GM20000 (cell line): ENCODE data around the gene RPS29.

ENCODE experiments used
- DNase-seq: peaks from one replicate; pipeline ENCODE4 v3.0.0; 2012; ENCODE audit warnings: low spot score
- CTCF ChIP-seq: IDR thresholded peaks from 2 replicates; pipeline ENCODE4 v1.5.1; 2012; ENCODE audit warnings: mild to moderate bottlenecking, control low read depth; ENCODE audit errors: extremely low read depth, missing control alignments

RPS29 gene

GRCh38 chr14:49553106-49553505, 33.1 kb downstream of the RPS29 start:
- no peak for TF ChIP-seq CTCF
- DNase-seq, result no peak

GRCh38 chr14:49551569-49551968, 34.6 kb downstream of the RPS29 start:
- no peak for DNase-seq
- no peak for TF ChIP-seq CTCF

GRCh38 chr14:49550286-49551184, 35.6 kb downstream of the RPS29 start:
- TF ChIP-seq CTCF, result no peak
- no peak for DNase-seq

GRCh38 chr14:49549881-49550280, 36.3 kb downstream of the RPS29 start:
- no peak for TF ChIP-seq CTCF
- no peak for DNase-seq

- TF ChIP-seq CTCF, result no peak
- DNase-seq, result no peak
Observed at GRCh38 chr14:49549446-49549845, 36.7 kb downstream of the RPS29 start.

- no peak for TF ChIP-seq CTCF
- no peak for DNase-seq
Observed at GRCh38 chr14:49546766-49547165, 39.4 kb downstream of the RPS29 start.

- no peak for DNase-seq
- no peak for TF ChIP-seq CTCF
Observed at GRCh38 chr14:49545716-49546115, 40.5 kb downstream of the RPS29 start.
